Measurements from ENCODE around the gene POLQ. TPM values are rescaled to one million over a fixed set of nuclear protein-coding genes. Genes with fewer than 3 reads are reported as not detected.

The POLQ gene
- total and polyA plus RNA-seq, 10 of the 15 experiments (the other 5 are each of a cell fraction or from before 2014, with no cell fraction given), result 3.3 to 22.4 (median 15.9) TPM

- ChIA-PET CTCF (no interaction called here), POLR2A (no interaction called here), RAD21 (ENCODE audit: unreplicated experiment) (no interaction called here), SMC1A (ENCODE audit: uncharacterized antibody, unreplicated experiment) (interaction anchor here (1.0 kb wide), 1 partner anchor 16 kb away, joined by 3 read pairs; no protein-coding TSS in a partner anchor)
- in situ Hi-C loops (cut with MboI), result no loop called here
- Histone ChIP-seq H4K20me1 (ENCODE audit: control insufficient read depth, insufficient read depth) (no peaks in the 10 kb centered on the region), H3K9me3 (replicated peaks; ENCODE audit: control insufficient read depth, insufficient read depth, low read length) (no peaks in the 10 kb centered on the region), H3K27ac (ENCODE audit: control insufficient read depth, insufficient read depth) (no peak overlapping the region), H3K9ac (ENCODE audit: control insufficient read depth, insufficient read depth, low read length) (no peak overlapping the region), H3K79me2 (ENCODE audit: control insufficient read depth, insufficient read depth, low read length) (no peaks in the 10 kb centered on the region), H3K27me3 (replicated peaks in 1 of 2; ENCODE audit: control insufficient read depth in 2 of 2, insufficient read depth in 2 of 2, low read length in 1 of 2) (no peaks in the 10 kb centered on the region), H3K4me3 (no peak overlapping the region), H3K4me1 (ENCODE audit: control insufficient read depth, insufficient read depth, low read length) (no peaks in the 10 kb centered on the region), H3K4me2 (ENCODE audit: control insufficient read depth, insufficient read depth) (no peak overlapping the region), H3K36me3 (ENCODE audit: control insufficient read depth in 2 of 2, insufficient read depth in 2 of 2, low read length in 1 of 2) (peaks cover 0 to 3% of the 10 kb centered on the region in 2 experiments; a peak in 3 of 4 replicates), H2AFZ (ENCODE audit: control insufficient read depth, low read depth, low read length) (no peak overlapping the region)
- ATAC-seq (no peak), DNase-seq (ENCODE audit: low read depth, low spot score) (no peak), FAIRE-seq (peak; percentile 35)
- TF ChIP-seq NRF1 (conservative IDR thresholded peaks at IDR 0.05; ENCODE audit: low read depth, low read length) (no peak), MTA3 (IDR thresholded peaks at IDR 0.05; ENCODE audit: borderline replicate concordance, low read length) (no peak), RFX5 (IDR thresholded peaks at IDR 0.05; ENCODE audit: low read depth, low read length) (no peak), NFXL1 (IDR thresholded peaks at IDR 0.05; ENCODE audit: borderline replicate concordance) (no peak), TCF3 (IDR thresholded peaks at IDR 0.05; ENCODE audit: borderline replicate concordance, insufficient read depth, low read depth, low read length) (no peak), CBX3 (IDR thresholded peaks at IDR 0.05; ENCODE audit: borderline replicate concordance, low read depth) (no peak), MTA2 (IDR thresholded peaks at IDR 0.05; ENCODE audit: low read depth) (no peak), MEF2A (IDR thresholded peaks at IDR 0.05; ENCODE audit: insufficient read depth, low read depth, low read length) (no peak), MEF2B (IDR thresholded peaks at IDR 0.05; ENCODE audit: partially characterized antibody, poor library complexity, severe bottlenecking) (no peak), STAT1 (conservative IDR thresholded peaks at IDR 0.05) (no peak), SP1 (IDR thresholded peaks at IDR 0.05; ENCODE audit: low read depth, low read length) (no peak), JUNB (IDR thresholded peaks at IDR 0.05) (no peak), BRCA1 (IDR thresholded peaks at IDR 0.05; ENCODE audit: low read depth, low read length) (no peak), ZNF687 (IDR thresholded peaks at IDR 0.05) (no peak)
- intact Hi-C loops (cut with micrococcal nuclease; ENCODE audit: unreplicated experiment), result no loop called here
- TSS peak; percentile 37 for BruUV-seq (replicated peaks)
- 100% methylated on average over 4 of the region's 4 CpGs for WGBS (ENCODE audit: insufficient coverage, insufficient replicate concordance, low lambda C conversion rate, missing lambda C conversion rate)
These were observed 49.0 kb downstream of the POLQ start for GRCh38 chr3:121496786-121497185.

All from GM12878 (cell line).